Left ventricle myocardium inferior (tissue), 1 donor: ENCODE results near the gene SF1. TPM values are rescaled to one million over a fixed set of nuclear protein-coding genes. Genes with fewer than 3 reads are reported as not detected.
A peak's percentile ranks its signal among the peaks of the same experiment; 100 is the strongest.

Source experiments
- DNase-seq: peaks from one replicate; pipeline ENCODE4 v3.0.0-alpha.2; 2020
- H3K27ac ChIP-seq: fragments of 200-600 bp; replicated peaks from 2 replicates; pipeline ENCODE4 v1.8.0; 2021
- H3K27me3 ChIP-seq: fragments of 200-600 bp; 2 replicates; pipeline ENCODE4 v1.8.0; 2021; ENCODE audit warnings: low read depth
- H3K36me3 ChIP-seq: fragments of 200-600 bp; 2 replicates; pipeline ENCODE4 v1.8.0; 2021
- H3K4me1 ChIP-seq: fragments of 200-600 bp; 2 replicates; pipeline ENCODE4 v1.8.0; 2021
- H3K4me3 ChIP-seq: fragments of 200-600 bp; 2 replicates; pipeline ENCODE4 v1.8.0; 2021; ENCODE audit warnings: mild to moderate bottlenecking, moderate library complexity
- H3K9me3 ChIP-seq: fragments of 200-600 bp; replicated peaks from 2 replicates; pipeline ENCODE4 v1.8.0; 2021
- intact Hi-C: fragments of 100-400 bp; cut with micrococcal nuclease; formaldehyde crosslinking; loops from one replicate; pipeline ENCODE4 v1.11.0; 2022
- total RNA-seq: library from RNA; stranded (reverse); fragmentation: NEBNext Ultra II Directional; extraction: Animal tissue kit (Norgen Biotek cat#: 25700); gene quantifications from one replicate; pipeline ENCODE4 v1.2.1, GENCODE V29; 2021
- TF ChIP-seq, protein P1 (sequence below): fragments of 200-600 bp; IDR thresholded peaks from 2 replicates; pipeline ENCODE4 v1.8.0; 2021; ENCODE audit warnings: antibody characterized with exemption, mild to moderate bottlenecking, borderline replicate concordance
- donor health status: DM: no; HTN: yes; CAD: no; lungs with severe emphysema.

SF1 gene
- total RNA-seq, 1 donor from 2014 or later = 188 TPM

DNA sequence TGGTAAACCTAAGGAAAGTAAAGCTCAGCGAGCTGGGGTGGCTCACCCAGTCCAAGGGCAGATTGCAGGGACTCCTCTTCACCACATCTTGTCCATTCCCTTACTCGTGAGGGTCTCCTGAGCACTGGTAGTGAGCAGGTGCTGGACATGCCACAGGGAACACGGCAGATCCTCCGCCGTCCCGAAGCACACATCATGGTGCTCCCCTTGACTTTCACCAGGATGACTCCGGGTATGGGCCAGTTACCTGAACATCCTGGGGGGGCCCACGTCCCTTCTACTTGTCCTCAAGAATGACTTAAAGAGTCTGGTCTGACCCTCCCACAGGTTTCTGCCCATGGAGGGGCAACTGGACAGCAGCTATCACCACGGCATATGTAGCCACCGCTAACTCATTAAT is 8.0 kb upstream of the SF1 start:
- Histone ChIP-seq H3K9me3 (no peaks in the 10 kb centered on the region), H3K27me3 (no peaks in the 10 kb centered on the region), H3K4me3 (no peak overlapping the region), H3K36me3 (peaks cover 22% of the 10 kb centered on the region), H3K27ac (no peak overlapping the region), H3K4me1 (no peaks in the 10 kb centered on the region)
- intact Hi-C loops = no loop called here
- DNase-seq = no peak
- TF ChIP-seq, protein P1, sequence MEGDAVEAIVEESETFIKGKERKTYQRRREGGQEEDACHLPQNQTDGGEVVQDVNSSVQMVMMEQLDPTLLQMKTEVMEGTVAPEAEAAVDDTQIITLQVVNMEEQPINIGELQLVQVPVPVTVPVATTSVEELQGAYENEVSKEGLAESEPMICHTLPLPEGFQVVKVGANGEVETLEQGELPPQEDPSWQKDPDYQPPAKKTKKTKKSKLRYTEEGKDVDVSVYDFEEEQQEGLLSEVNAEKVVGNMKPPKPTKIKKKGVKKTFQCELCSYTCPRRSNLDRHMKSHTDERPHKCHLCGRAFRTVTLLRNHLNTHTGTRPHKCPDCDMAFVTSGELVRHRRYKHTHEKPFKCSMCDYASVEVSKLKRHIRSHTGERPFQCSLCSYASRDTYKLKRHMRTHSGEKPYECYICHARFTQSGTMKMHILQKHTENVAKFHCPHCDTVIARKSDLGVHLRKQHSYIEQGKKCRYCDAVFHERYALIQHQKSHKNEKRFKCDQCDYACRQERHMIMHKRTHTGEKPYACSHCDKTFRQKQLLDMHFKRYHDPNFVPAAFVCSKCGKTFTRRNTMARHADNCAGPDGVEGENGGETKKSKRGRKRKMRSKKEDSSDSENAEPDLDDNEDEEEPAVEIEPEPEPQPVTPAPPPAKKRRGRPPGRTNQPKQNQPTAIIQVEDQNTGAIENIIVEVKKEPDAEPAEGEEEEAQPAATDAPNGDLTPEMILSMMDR = no peak

DNA sequence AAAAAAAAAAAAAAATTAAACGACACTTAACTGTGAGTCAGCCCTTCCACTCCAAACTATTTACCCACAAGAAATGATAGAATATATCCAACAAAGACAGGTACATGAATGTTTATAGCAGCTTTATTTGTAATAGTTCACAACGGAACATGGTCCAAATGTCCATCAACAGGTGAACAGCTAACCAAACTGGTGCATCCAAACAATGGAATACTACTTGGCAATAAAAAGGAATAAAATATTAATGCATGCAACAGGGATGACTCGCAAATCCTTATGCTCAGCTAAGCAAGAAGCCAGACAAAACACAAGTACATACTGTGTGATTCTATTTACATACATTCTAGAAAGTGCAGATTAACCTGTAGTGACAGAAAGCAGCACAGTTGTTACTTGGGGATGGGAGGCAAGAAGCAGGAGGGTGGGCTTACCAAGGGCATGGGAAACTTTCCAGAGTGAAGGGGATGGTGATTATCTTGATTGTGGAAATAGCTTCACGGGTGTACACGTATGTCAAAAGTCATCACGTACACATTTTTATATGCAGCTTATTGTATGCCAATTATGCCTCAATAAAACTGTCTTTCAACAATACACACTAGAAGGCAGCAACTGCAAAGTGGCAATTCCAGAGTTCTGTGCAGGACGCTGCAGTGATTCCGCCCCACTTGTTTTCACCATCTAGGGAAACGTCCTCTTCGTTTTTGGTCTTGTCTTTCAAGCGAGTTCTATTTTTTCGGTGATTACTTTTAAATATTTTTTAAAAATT is 6.7 kb upstream of the SF1 start:
- intact Hi-C loops = no loop called here
- peaks cover under 1% of the 10 kb centered on the region for H3K4me1 ChIP-seq
- peaks cover 15% of the 10 kb centered on the region for H3K36me3 ChIP-seq
- H3K4me3 ChIP-seq = no peak overlapping the region
- no peak overlapping the region for H3K27ac ChIP-seq
- no peaks in the 10 kb centered on the region for H3K9me3 ChIP-seq
- H3K27me3 ChIP-seq = no peaks in the 10 kb centered on the region
- DNase-seq = no peak
- TF ChIP-seq, protein P1 = no peak

GRCh38 chr11:64778223-64778472 is 194 bp downstream of the SF1 start:
- DNase-seq = no peak
- intact Hi-C loops = no loop called here
- Histone ChIP-seq H3K27me3 (no peaks in the 10 kb centered on the region), H3K4me1 (peaks cover 55% of the 10 kb centered on the region), H3K36me3 (peaks cover 39% of the 10 kb centered on the region), H3K4me3 (peak overlapping the region; percentile 82), H3K9me3 (no peaks in the 10 kb centered on the region), H3K27ac (peak overlapping the region; percentile 99)
- TF ChIP-seq, protein P1 = no peak

GRCh38 chr11:64777449-64778222 is 706 bp downstream of the SF1 start:
- DNase-seq = peak; percentile 87
- Histone ChIP-seq H3K9me3 (no peaks in the 10 kb centered on the region), H3K4me1 (peaks cover 60% of the 10 kb centered on the region), H3K36me3 (peaks cover 44% of the 10 kb centered on the region), H3K4me3 (peak overlapping the region; percentile 82), H3K27me3 (no peaks in the 10 kb centered on the region), H3K27ac (peak overlapping the region; percentile 99)
- TF ChIP-seq, protein P1 = no peak
- intact Hi-C loops = no loop called here

GRCh38 chr11:64776875-64777274 is 1.5 kb downstream of the SF1 start:
- H3K27me3 ChIP-seq = no peaks in the 10 kb centered on the region
- H3K4me1 ChIP-seq = peaks cover 68% of the 10 kb centered on the region
- peak overlapping the region; percentile 99 for H3K27ac ChIP-seq
- H3K4me3 ChIP-seq = peak overlapping the region; percentile 82
- peaks cover 52% of the 10 kb centered on the region for H3K36me3 ChIP-seq
- TF ChIP-seq, protein P1 = no peak
- intact Hi-C loops = no loop called here
- no peak for DNase-seq
- no peaks in the 10 kb centered on the region for H3K9me3 ChIP-seq
